GM18517 (cell line): ENCODE data around the gene ICOS.
"Not testable (repeated sequence)": the region's sequence is repeated elsewhere in the genome, so short reads cannot be mapped to it uniquely, and the experiment has no call there.

Source experiments
- ATAC-seq: cut with Tn5 transposase; IDR thresholded peaks from one replicate; pipeline ENCODE4 v1.9.1; 2021; ENCODE audit warnings: mild to moderate bottlenecking, moderate library complexity; ENCODE audit not compliant: unreplicated experiment

ICOS gene

GRCh38 chr2:203972066-203972465 lies 35.5 kb downstream of the ICOS start:
- no peak for ATAC-seq

- ATAC-seq, result peak; percentile 75
Measured at GRCh38 chr2:203973000-203973399, 36.4 kb downstream of the ICOS start.

DNA sequence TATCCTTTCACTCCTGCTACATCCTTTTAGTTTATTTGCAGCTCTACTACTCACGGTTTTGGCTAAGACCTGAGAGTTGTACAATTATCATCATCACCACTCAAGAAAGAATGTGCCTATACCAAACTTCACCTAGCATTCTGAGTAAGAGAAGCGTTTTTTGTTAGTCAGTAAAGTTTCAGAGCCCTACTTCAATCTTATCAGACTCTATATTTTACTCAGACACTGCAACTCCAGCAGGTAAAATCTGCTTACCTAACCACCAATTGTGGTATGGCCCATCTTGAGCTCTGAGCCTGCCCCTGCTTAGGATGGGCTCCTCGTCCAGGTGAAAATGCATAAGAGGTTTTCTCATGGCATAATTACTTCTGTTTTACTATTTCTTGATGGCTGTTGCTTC lies 37.1 kb downstream of the ICOS start:
- ATAC-seq, result no peak

DNA sequence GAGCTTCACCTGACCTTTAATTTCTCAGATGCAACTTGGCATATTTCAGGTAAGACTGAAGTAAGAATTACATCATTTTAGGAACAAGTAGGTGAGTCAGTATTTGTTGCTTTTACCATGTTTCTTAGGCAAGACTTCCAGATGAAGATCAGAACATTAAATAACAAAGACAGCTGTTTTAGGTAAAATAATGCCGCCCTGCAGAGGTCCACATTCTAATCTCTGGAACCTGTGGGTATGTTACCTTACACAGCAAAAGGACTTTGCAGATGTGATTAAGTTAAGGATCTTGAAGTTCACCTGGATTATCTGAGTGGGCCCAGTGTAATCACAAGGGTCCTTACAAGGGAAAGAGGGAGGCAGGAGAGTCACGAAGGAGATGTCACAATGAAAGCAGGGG lies 39.3 kb downstream of the ICOS start:
- no peak for ATAC-seq

DNA sequence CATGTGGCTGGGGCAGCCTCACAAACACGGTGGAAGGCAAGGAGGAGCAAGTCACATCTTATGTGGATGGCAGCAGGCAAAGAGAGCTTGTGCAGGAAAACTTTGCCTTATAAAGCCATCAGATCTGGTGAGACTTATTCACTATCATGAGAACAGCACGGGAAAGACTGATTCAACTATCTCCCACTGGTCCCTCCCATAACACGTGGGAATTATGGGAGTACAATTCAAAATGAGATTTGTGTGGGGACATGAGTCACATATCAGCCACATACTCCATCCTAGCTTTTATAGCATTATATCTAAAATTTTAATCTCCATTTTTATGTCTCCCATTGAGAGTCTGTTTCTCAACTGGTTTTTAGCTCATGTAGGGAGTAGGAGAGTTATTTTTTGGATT lies 45.7 kb downstream of the ICOS start:
- ATAC-seq, result no peak

DNA sequence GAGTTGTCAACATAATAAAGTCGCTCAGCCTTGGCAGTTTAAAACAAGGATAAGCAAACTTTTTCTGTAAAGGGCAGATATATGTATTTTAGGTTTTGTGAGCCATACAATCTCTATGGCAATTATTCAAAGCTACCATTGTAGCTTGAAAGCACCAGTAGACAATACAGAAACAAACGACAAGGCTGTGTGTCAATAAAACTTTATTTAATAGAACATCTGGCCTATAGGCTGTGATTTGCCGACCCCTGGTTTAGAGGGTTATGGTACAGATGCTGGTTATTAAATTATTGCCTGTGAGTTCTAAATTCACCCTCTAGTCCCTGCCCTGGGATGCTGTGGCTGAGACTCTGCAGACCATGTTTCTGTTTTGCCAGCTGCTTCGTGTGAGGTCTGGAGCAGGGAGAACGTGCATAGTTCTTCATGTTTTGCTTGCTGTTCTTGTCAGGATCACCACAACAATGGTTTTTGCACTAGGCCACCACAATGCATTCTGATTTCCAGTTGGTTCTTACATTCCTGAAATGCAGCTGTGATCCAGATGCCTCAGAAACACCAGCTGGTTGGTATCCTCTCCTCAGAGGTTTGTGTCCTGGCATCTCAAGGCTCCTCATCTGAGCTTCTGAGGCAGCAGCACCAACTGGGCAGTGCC lies 46.6 kb downstream of the ICOS start:
- no peak for ATAC-seq

DNA sequence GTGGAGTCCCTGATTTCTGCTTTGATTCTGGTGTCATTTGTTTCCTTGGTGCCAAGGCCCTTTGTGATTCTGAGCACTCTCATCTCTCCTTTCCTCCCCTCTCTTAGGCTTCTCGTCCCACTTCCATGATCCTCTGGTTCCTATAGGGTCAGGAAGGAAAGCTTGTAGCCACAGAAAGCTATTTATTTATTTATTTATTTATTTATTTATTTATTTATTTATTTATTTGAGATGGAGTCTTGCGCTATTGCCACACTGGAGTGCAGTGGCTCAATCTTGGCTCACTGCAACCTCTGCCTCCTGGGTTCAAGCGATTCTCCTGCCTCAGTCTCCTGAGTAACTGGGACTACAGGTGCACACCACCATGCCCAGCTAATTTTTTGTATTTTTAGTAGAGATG lies 49.4 kb downstream of the ICOS start:
- not testable (repeated sequence) for ATAC-seq

DNA sequence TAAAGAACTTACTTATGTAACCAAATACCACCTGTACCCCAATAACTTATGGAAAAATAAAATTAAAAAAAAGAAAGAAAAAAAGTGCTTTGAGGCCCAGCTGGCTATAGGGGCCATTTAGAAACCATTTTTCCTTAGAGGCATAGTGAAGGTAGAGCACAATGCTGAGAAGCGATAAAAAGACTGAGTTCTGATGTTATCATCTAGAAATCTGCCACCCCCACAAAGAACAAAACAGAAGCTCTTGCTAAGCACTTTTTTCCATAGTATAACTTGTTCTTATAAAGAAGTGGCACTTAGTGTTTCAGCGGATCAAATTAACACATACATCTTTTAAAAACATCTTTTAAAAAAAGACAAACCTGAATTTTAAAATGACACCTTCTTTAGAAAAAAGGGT lies 51.4 kb downstream of the ICOS start:
- ATAC-seq, result no peak

GRCh38 chr2:203988500-203989260 lies 52.1 kb downstream of the ICOS start:
- ATAC-seq, result no peak

- no peak for ATAC-seq
Measured at GRCh38 chr2:203989521-203989920, 53.0 kb downstream of the ICOS start.

GRCh38 chr2:203992509-203992908 lies 55.9 kb downstream of the ICOS start:
- ATAC-seq, result no peak

DNA sequence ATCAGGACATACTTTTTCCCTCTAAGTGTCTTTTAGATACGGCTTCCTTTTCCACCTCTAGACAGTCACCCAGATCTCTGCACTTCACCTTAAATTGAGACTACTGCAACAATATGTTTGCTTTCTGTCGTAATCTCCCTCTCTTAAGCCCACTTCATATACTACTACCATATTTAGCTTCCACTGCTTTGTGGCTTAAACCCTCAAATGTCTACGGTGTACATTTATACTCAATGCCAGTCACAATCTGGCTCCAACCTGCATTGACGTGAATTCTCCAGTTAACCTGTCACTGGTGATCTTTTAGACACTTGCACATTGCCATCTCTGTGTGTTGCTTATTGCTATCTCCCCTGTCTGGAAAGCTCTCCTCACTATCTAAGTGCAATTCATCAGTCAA lies 56.4 kb downstream of the ICOS start:
- no peak for ATAC-seq

- no peak for ATAC-seq
Measured at GRCh38 chr2:203993560-203993959, 57.0 kb downstream of the ICOS start.

DNA sequence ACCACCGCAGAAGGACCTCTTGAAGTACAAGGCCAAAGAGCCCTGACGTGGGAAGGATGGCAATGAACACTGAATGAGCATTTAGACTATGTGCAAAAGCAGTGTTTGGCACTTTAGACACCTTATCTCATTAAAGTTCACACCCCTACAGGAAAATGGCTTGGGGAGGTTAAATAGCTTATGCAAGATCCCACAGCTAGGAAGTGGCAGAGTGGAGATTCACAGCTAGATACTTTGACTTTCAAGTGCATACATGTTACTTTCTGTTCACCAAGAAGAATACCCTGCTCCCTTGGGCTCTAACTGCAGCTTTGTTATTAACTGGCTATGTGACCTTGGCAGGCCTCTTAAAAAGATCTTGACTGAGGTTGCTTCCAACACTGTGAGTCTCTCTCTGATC lies 58.2 kb downstream of the ICOS start:
- ATAC-seq, result no peak

GRCh38 chr2:203996692-203997091 lies 60.1 kb downstream of the ICOS start:
- no peak for ATAC-seq

DNA sequence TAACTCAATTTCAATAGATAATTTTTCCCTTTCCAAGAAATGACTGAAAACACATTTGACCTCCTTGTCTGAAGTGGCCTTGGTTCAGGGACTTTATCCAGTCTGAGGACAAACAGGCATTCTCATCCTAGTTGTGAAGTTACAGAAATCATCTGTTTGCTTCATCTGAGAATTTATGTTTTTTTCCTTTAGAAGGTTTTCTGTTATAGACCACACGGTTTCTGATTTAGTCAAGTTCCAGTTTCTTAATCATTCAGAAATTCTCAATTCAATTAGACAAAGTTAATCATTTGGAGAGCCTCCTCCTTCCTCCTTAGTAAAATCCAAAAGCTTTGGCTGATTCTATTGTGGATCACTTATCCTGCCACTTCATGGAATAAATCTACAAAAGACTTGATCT lies 60.9 kb downstream of the ICOS start:
- ATAC-seq, result no peak

DNA sequence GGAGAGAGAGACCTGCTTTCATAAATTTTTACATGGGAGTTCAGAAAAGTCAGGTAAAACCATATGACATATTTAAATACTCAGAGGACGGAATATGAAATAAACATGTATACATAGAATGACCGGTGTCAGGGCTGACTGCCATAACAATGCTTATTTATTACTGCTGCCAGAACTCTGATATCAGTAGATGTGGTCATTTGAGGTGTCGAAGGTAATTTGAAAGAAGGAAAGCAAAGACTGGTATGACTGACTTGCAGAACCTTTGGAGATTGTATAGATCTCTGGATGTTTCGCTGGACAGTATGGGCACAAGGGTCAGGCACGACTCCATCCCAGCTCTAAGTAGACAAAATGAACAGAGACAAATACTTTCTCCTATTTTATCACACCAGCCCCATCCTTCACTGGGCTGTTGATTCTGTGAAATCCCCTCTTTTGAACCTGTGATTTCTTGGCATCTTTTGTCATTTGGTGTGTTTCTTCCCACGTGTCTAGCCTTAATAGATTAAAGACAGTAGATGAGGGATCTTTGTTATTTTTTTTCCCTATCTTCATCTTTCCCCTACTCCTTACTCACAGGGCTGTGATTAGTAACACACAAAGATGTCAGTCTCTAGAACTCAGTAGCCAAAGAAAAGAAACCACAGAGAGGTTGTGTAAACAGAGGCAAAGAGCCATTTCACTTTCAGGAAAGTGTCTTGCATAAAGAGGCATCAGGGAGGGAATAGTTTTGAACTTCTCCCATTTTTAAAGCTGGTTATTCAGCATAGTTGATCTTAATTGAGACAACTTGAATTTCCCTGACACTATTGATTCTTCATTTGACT lies 61.6 kb downstream of the ICOS start:
- ATAC-seq, result no peak

GRCh38 chr2:203999835-204000234 lies 63.3 kb downstream of the ICOS start:
- ATAC-seq, result no peak

DNA sequence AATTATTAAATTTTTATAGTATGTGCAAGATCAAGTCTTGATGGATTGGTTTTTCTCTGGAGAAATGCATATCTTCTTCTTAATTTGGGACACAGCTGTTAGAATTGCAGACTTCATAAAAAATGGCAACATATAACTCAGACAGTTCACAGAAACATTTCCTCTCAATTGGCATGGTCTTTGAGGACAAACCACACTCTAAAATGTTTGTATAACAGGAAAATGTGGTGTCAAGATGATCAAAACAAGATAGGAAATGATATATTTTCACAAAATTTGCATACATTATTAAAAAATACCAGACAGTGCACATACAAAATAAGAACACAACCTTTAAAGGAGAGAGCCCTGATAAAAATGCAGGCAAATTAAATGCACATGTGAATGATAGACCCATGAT lies 63.9 kb downstream of the ICOS start:
- no peak for ATAC-seq

GRCh38 chr2:204003276-204003990 lies 66.9 kb downstream of the ICOS start:
- ATAC-seq, result no peak

DNA sequence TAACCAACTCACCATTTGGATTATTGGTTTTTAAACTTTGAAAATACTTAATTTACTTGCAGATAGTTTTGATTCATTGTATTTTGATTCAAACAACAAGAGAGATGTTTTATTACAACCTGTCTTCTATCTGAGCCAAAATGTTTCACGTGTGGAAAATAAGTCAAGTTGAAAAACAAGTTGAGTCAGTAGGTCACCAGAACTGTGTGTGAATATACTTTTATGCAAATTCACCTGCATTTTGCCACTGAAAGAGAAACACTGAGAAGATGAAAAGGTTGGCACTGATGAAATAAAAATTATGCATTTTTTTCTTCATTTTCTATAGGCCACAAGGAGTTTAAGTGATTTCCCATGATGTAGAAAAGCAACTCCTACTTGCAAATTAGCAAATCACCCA lies 68.3 kb downstream of the ICOS start:
- ATAC-seq, result no peak
